ENCODE measurements around the gene CKAP4.

Gene CKAP4

GRCh38 chr12:106197906-106198623 is 49.8 kb downstream of the CKAP4 start:
- DNase-seq (ENCODE audit: low read depth in 2 of 2) = no peak

GRCh38 chr12:106195621-106196027 is 52.2 kb downstream of the CKAP4 start:
- DNase-seq (ENCODE audit: low read depth in 2 of 2) = no peak

- DNase-seq (ENCODE audit: low read depth in 2 of 2) = no peak
Observed at GRCh38 chr12:106194351-106194750, 53.5 kb downstream of the CKAP4 start.

- no peak for DNase-seq (ENCODE audit: low read depth in 2 of 2)
Observed at GRCh38 chr12:106193394-106194215, 54.2 kb downstream of the CKAP4 start.

- DNase-seq (ENCODE audit: low read depth in 2 of 2) = no peak
Observed at GRCh38 chr12:106192659-106193393, 55.0 kb downstream of the CKAP4 start.

GRCh38 chr12:106190581-106190980 is 57.2 kb downstream of the CKAP4 start:
- DNase-seq (ENCODE audit: low read depth in 2 of 2) = no peak

GRCh38 chr12:106189341-106189740 is 58.5 kb downstream of the CKAP4 start:
- no peak for DNase-seq (ENCODE audit: low read depth in 2 of 2)

- DNase-seq (ENCODE audit: low read depth in 2 of 2) = no peak
Observed at GRCh38 chr12:106188256-106188655, 59.6 kb downstream of the CKAP4 start.
